H1 (cell line): ENCODE data around the gene EIPR1. TPM values are rescaled to one million over a fixed set of nuclear protein-coding genes. Genes with fewer than 3 reads are reported as not detected.

Experiments
- CTCF ChIA-PET: fragments of 300-600 bp; sonication (Branson Sonifier 250); formaldehyde crosslinking; loops from one replicate; lab custom pipeline; 2021; ENCODE audit not compliant: partially characterized antibody; lab: Charles Lee
- POLR2A ChIA-PET: fragments of 300-600 bp; sonication (Branson Sonifier 250); formaldehyde crosslinking; loops from one replicate; lab custom pipeline; 2021; ENCODE audit warnings: inconsistent platforms; ENCODE audit not compliant: partially characterized antibody; lab: Charles Lee
- DNase-seq, 2 experiments: peaks; one replicate each; pipeline versions ENCODE4 v3.0.0 to v3.0.0-alpha.2; 2010 to 2022; ENCODE audit warnings: low spot score in 2 of 2, low read depth in 1 of 2, mixed read lengths in 1 of 2
- FAIRE-seq: peaks from 2 replicates; lab custom pipeline; 2011; peaks lifted over from hg19 to GRCh38; lab: Jason Lieb, UNC
- H2AFZ ChIP-seq: 2 replicates; pipeline ENCODE4 v1.8.1; 2012; ENCODE audit warnings: low read length, inconsistent platforms
- H2AK5ac ChIP-seq: 2 replicates; pipeline ENCODE4 v1.6.1; 2013; ENCODE audit warnings: low read depth, low read length
- H2BK120ac ChIP-seq: replicated peaks from 2 replicates; pipeline ENCODE3; 2013; ENCODE audit warnings: low read depth, low read length, inconsistent platforms
- H2BK12ac ChIP-seq: 2 replicates; pipeline ENCODE4 v1.6.1; 2013; ENCODE audit warnings: low read depth, low read length
- H2BK15ac ChIP-seq: 2 replicates; pipeline ENCODE4 v1.6.1; 2013; ENCODE audit warnings: low read length
- H2BK20ac ChIP-seq: 2 replicates; pipeline ENCODE4 v1.6.1; 2013; ENCODE audit warnings: low read length
- H2BK5ac ChIP-seq: 2 replicates; pipeline ENCODE4 v1.6.1; 2013; ENCODE audit warnings: low read depth, low read length
- H3K14ac ChIP-seq: 2 replicates; pipeline ENCODE4 v1.6.1; 2013; ENCODE audit warnings: inconsistent platforms; ENCODE audit not compliant: insufficient read length
- H3K18ac ChIP-seq: 2 replicates; pipeline ENCODE4 v1.6.1; 2013; ENCODE audit warnings: low read length; ENCODE audit errors: extremely low read depth
- H3K23ac ChIP-seq: 2 replicates; pipeline ENCODE4 v1.6.1; 2013; ENCODE audit warnings: inconsistent platforms; ENCODE audit not compliant: insufficient read length
- H3K23me2 ChIP-seq: 2 replicates; pipeline ENCODE4 v1.6.1; 2013; ENCODE audit warnings: low read depth, low read length
- H3K27ac ChIP-seq: 2 replicates; pipeline ENCODE4 v1.6.1; 2011; ENCODE audit warnings: low read depth, low read length, inconsistent platforms
- H3K27me3 ChIP-seq, 4 experiments: replicated peaks in 1 of 4; 1 replicate in 1 of 4; 2 replicates in 3 of 4; pipeline versions ENCODE4 v1.6.1 to v1.8.1; 2011 to 2013; ENCODE audit warnings: low read length in 3 of 4, mild to moderate bottlenecking in 3 of 4, inconsistent platforms in 2 of 4, mixed read lengths in 2 of 4, moderate library complexity in 1 of 4; ENCODE audit not compliant: control insufficient read depth in 3 of 4, insufficient read depth in 3 of 4; ENCODE audit errors: extremely low read depth in 1 of 4
- H3K36me3 ChIP-seq, 4 experiments: 2 replicates each; pipeline versions ENCODE4 v1.6.1 to v1.8.1; 2011 to 2013; ENCODE audit warnings: mild to moderate bottlenecking in 4 of 4, low read length in 3 of 4, moderate library complexity in 2 of 4, control low read depth in 1 of 4, inconsistent platforms in 1 of 4; ENCODE audit not compliant: insufficient read depth in 4 of 4, control insufficient read depth in 2 of 4
- H3K4ac ChIP-seq: replicated peaks from 2 replicates; pipeline ENCODE3; 2013; ENCODE audit warnings: low read length, low read depth, mixed read lengths, inconsistent platforms; ENCODE audit not compliant: insufficient read length
- H3K4me1 ChIP-seq, 4 experiments: replicated peaks in 1 of 4; 1 replicate in 1 of 4; 2 replicates in 3 of 4; pipeline versions ENCODE4 v1.6.1 to v1.8.1; 2011 to 2013; ENCODE audit warnings: low read length in 3 of 4, inconsistent platforms in 2 of 4, mixed read lengths in 1 of 4; ENCODE audit not compliant: insufficient read depth in 4 of 4, control insufficient read depth in 3 of 4
- H3K4me2 ChIP-seq, 2 experiments: 2 replicates each; pipeline versions ENCODE4 v1.6.1 to v1.8.1; 2011 to 2013; ENCODE audit warnings: low read depth in 2 of 2, low read length in 2 of 2, control low read depth in 1 of 2, inconsistent platforms in 1 of 2, mild to moderate bottlenecking in 1 of 2; ENCODE audit not compliant: insufficient read depth in 1 of 2
- H3K4me3 ChIP-seq, 4 experiments: fragments of 200-600, 300-600 bp in 1 of 4; sonication (generic), shearing (Covaris generic), sonication (Bioruptor Twin) in 1 of 4; 2 replicates each; pipeline versions ENCODE4 v1.5.1 to v1.8.1; 2011 to 2016; ENCODE audit warnings: low read length in 4 of 4, low read depth in 3 of 4, control low read depth in 2 of 4, inconsistent platforms in 2 of 4, mild to moderate bottlenecking in 2 of 4, mixed read lengths in 1 of 4, moderate library complexity in 1 of 4; ENCODE audit not compliant: insufficient read depth in 2 of 4; ENCODE audit errors: extremely low read depth in 1 of 4
- H3K56ac ChIP-seq: replicated peaks from 2 replicates; pipeline ENCODE3; 2013; ENCODE audit warnings: low read depth, mild to moderate bottlenecking, mixed read lengths, low read length, inconsistent platforms; ENCODE audit not compliant: insufficient read length
- H3K79me1 ChIP-seq: 2 replicates; pipeline ENCODE4 v1.6.1; 2013; ENCODE audit warnings: low read depth, low read length, control low read depth
- H3K79me2 ChIP-seq, 2 experiments: 2 replicates each; pipeline versions ENCODE4 v1.6.1 to v1.8.1; 2012 to 2013; ENCODE audit warnings: low read length in 2 of 2, mild to moderate bottlenecking in 2 of 2, inconsistent platforms in 1 of 2; ENCODE audit not compliant: insufficient read depth in 2 of 2, control insufficient read depth in 1 of 2
- H3K9ac ChIP-seq, 4 experiments: replicated peaks in 1 of 4; 1 replicate in 1 of 4; 2 replicates in 3 of 4; pipeline versions ENCODE4 v1.6.1 to v1.8.1; 2011 to 2013; ENCODE audit warnings: low read depth in 3 of 4, low read length in 3 of 4, control low read depth in 2 of 4, mild to moderate bottlenecking in 2 of 4, moderate library complexity in 2 of 4, inconsistent platforms in 1 of 4; ENCODE audit errors: extremely low read depth in 1 of 4
- H3K9me3 ChIP-seq, 2 experiments: 2 replicates each; pipeline versions ENCODE4 v1.6.1 to v1.8.1; 2012 to 2013; ENCODE audit warnings: mild to moderate bottlenecking in 2 of 2, moderate library complexity in 2 of 2, control low read depth in 1 of 2, inconsistent platforms in 1 of 2, low read depth in 1 of 2, low read length in 1 of 2, mixed read lengths in 1 of 2; ENCODE audit not compliant: insufficient read depth in 2 of 2
- H4K20me1 ChIP-seq, 2 experiments: replicated peaks in 1 of 2; 2 replicates each; pipeline versions ENCODE3 to v1.8.1; 2011 to 2013; ENCODE audit warnings: inconsistent platforms in 2 of 2, low read length in 2 of 2, mild to moderate bottlenecking in 1 of 2; ENCODE audit not compliant: insufficient read depth in 2 of 2, control insufficient read depth in 1 of 2
- H4K5ac ChIP-seq: 2 replicates; pipeline ENCODE4 v1.6.1; 2013; ENCODE audit warnings: low read length, low read depth, mixed read lengths, inconsistent platforms; ENCODE audit not compliant: insufficient read length
- H4K8ac ChIP-seq: 2 replicates; pipeline ENCODE4 v1.8.0; 2013; ENCODE audit warnings: mild to moderate bottlenecking, moderate library complexity, low read length, inconsistent platforms; ENCODE audit not compliant: insufficient read depth; ENCODE audit errors: extremely low read depth
- H4K91ac ChIP-seq: replicated peaks from 2 replicates; pipeline ENCODE3; 2013; ENCODE audit warnings: low read length, mixed read lengths, inconsistent platforms; ENCODE audit not compliant: insufficient read length
- BACH1 ChIP-seq: IDR thresholded peaks from 2 replicates; pipeline ENCODE4 v1.6.1; 2012; ENCODE audit warnings: low read length, improper control_type of control experiment
- CHD2 ChIP-seq: IDR thresholded peaks from 2 replicates; pipeline ENCODE4 v1.6.1; 2012; ENCODE audit warnings: low read length, improper control_type of control experiment
- CTBP2 ChIP-seq: IDR thresholded peaks from 2 replicates; pipeline ENCODE4 v1.7.0; 2011; ENCODE audit warnings: borderline replicate concordance, mild to moderate bottlenecking, moderate library complexity, mixed read lengths, low read length; ENCODE audit not compliant: insufficient read depth, insufficient read length
- EP300 ChIP-seq, 2 experiments: IDR thresholded peaks; 1 replicate in 1 of 2; 2 replicates in 1 of 2; pipeline ENCODE4 v1.6.1; 2011 to 2012; ENCODE audit warnings: low read depth in 2 of 2, low read length in 2 of 2, mild to moderate bottlenecking in 2 of 2, borderline replicate concordance in 1 of 2, inconsistent platforms in 1 of 2, moderate library complexity in 1 of 2
- EZH2 ChIP-seq: fragments of 200-600 bp; sonication (generic); IDR thresholded peaks from 2 replicates; pipeline ENCODE4 v1.7.1; 2012; ENCODE audit warnings: low read depth, mild to moderate bottlenecking, moderate library complexity, low read length, inconsistent platforms; ENCODE audit not compliant: severe bottlenecking
- FOSL1 ChIP-seq: IDR thresholded peaks from 2 replicates; pipeline ENCODE4 v1.6.1; 2011; ENCODE audit warnings: mild to moderate bottlenecking, low read depth, low read length, moderate library complexity; ENCODE audit not compliant: insufficient read depth
- JUN ChIP-seq: IDR thresholded peaks from 2 replicates; pipeline ENCODE4 v1.6.1; 2011; ENCODE audit warnings: low read depth, mild to moderate bottlenecking, improper control_type of control experiment, low read length
- KDM4A ChIP-seq: IDR thresholded peaks from one replicate; pipeline ENCODE4 v1.7.1; 2012; ENCODE audit warnings: low read depth, mild to moderate bottlenecking, moderate library complexity, low read length, inconsistent platforms; ENCODE audit not compliant: severe bottlenecking
- NRF1 ChIP-seq: IDR thresholded peaks from 2 replicates; pipeline ENCODE4 v1.6.1; 2011; ENCODE audit warnings: mild to moderate bottlenecking, low read depth, low read length, improper control_type of control experiment
- RXRA ChIP-seq: IDR thresholded peaks from 2 replicates; pipeline ENCODE4 v1.6.1; 2011; ENCODE audit warnings: low read depth, mild to moderate bottlenecking, low read length, moderate library complexity; ENCODE audit not compliant: insufficient read depth
- SAP30 ChIP-seq: fragments of 300-600 bp; sonication (generic); IDR thresholded peaks from 2 replicates; pipeline ENCODE4 v1.7.1; 2012; ENCODE audit warnings: low read length, moderate library complexity, mild to moderate bottlenecking, inconsistent platforms; ENCODE audit not compliant: insufficient read depth, insufficient replicate concordance
- SIRT6 ChIP-seq: IDR thresholded peaks from one replicate; pipeline ENCODE4 v1.7.1; 2012; ENCODE audit warnings: low read length, inconsistent platforms
- TAF7 ChIP-seq: optimal IDR thresholded peaks from 2 replicates; pipeline ENCODE3; 2011; ENCODE audit warnings: low read depth, mild to moderate bottlenecking, inconsistent platforms, low read length, moderate library complexity, borderline replicate concordance
- TCF12 ChIP-seq: IDR thresholded peaks from 2 replicates; pipeline ENCODE4 v1.6.1; 2011; ENCODE audit warnings: low read depth, mild to moderate bottlenecking, low read length
- WGBS, 2 experiments: shearing (Covaris generic) in 1 of 2; methylation state at CpG; one replicate each; pipeline versions ENCODE4 v1.1.6 to v1.1.7; 2013 to 2015; ENCODE audit warnings: low lambda C conversion rate in 2 of 2, mixed read lengths in 2 of 2, inconsistent platforms in 1 of 2, low coverage in 1 of 2, missing lambda C conversion rate in 1 of 2; ENCODE audit not compliant: insufficient replicate concordance in 2 of 2, insufficient coverage in 1 of 2, insufficient read length in 1 of 2; ENCODE audit errors: extremely low coverage in 1 of 2, missing lambda C conversion rate in 1 of 2; 5-methylcytosine and 5-hydroxymethylcytosine counted together
- polyA plus RNA-seq, 7 experiments: library from polyadenylated mRNA; depleted of rRNA in 3 of 7; stranded (reverse) in 5 of 7; unstranded in 2 of 7; fragments of >200 nt in 5 of 7; fragments of 200-250 nt in 2 of 7; gene quantifications; 1 replicate in 5 of 7; 2 replicates in 1 of 7; 4 replicates in 1 of 7; pipeline versions ENCODE4 v1.2.1 to v1.2.3, GENCODE V29; 2011 to 2013; ENCODE audit warnings: missing spikeins in 2 of 7, mixed read lengths in 2 of 7
- total RNA-seq: library from RNA; stranded (reverse); fragmentation: NEBNext Ultra II Directional; extraction: Animal tissue kit (Norgen Biotek cat#: 25700); gene quantifications from 2 replicates; pipeline ENCODE4 v1.2.1, GENCODE V29; 2021

EIPR1 gene
- total and polyA plus RNA-seq, 2 of the 8 experiments (the other 6 are each of a cell fraction or from before 2014, with no cell fraction given): 26.3 to 56.4 TPM

DNA sequence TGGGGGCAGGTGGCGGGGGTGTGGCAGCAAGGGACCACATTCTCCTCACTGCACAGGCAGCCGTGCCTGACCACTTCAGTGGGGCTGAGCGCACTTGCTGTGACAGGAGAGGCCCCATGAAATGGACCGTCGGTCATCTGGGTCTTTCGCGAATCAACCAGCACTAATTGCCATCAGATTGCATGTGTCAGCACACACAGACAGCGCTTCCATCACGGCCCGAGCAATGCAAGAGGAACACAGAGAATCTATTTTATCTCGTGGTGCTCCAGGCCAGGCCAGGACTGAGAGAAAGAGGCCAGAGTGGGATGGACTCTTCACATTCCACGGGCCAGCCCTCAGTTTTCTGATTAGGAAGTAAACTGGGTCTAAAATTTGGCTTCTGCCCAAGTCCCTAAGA is 87.0 kb downstream of the EIPR1 start:
- Histone ChIP-seq H2BK120ac (no peak overlapping the region), H3K79me2 (peaks cover 0 to 10% of the 10 kb centered on the region in 2 experiments; a peak in 1 of 4 replicates), H4K20me1 (peaks cover 4% of the 10 kb centered on the region in 2 experiments), H2BK5ac (no peak overlapping the region), H3K79me1 (peaks cover 9% of the 10 kb centered on the region; the same call in 1 of the 2 replicates), H3K27me3 (no peaks in the 10 kb centered on the region), H3K4me1 (peaks cover 0 to 6% (median 1%) of the 10 kb centered on the region in 4 experiments; a peak in 2 of 7 replicates), H2BK15ac (no peak overlapping the region), H4K5ac (no peak overlapping the region), H3K23ac (no peak overlapping the region), H2BK12ac (no peak overlapping the region), H2AFZ (no peak overlapping the region), H3K27ac (no peak overlapping the region), H3K14ac (no peak overlapping the region), H3K36me3 (no peaks in the 10 kb centered on the region; a peak in 1 of 8 replicates), H3K23me2 (peaks cover 13% of the 10 kb centered on the region; the same call in 1 of the 2 replicates), H2AK5ac (no peak overlapping the region), H3K56ac (no peak overlapping the region), H4K8ac (no peak overlapping the region), H3K9me3 (0 out of 4 replicates have a peak, but pooled peaks cover 0 to 2% of the 10 kb centered on the region in 2 experiments), H3K9ac (no peak overlapping the region), H3K4me2 (no peak overlapping the region), H4K91ac (no peak overlapping the region), H2BK20ac (no peak overlapping the region), H3K4me3 (no peak overlapping the region), H3K18ac (no peak overlapping the region), H3K4ac (no peak overlapping the region)
- 91% methylated on average over 11 of the region's 12 CpGs; no CpG with 5 or more reads in 1 of the 2 experiments for WGBS, 2 experiments
- POLR2A ChIA-PET: no interaction called here
- CTCF ChIA-PET: interaction anchor here (1.9 to 2.4 kb wide), 2 partner anchors 9 to 13 kb away, joined by 6 to 7 read pairs; no protein-coding TSS in a partner anchor
- FAIRE-seq: no peak
- DNase-seq: no peak
- TF ChIP-seq CTBP2: no peak
- TF ChIP-seq BACH1: no peak
- TF ChIP-seq EP300 (IDR thresholded peaks at IDR 0.05; ENCODE audit: borderline replicate concordance in 1 of 2, low read depth in 2 of 2, low read length in 2 of 2): no peak
- TF ChIP-seq FOSL1: no peak
- no peak for TF ChIP-seq SIRT6
- no peak for TF ChIP-seq SAP30
- TF ChIP-seq CHD2: no peak
- TF ChIP-seq NRF1: no peak
- no peak for TF ChIP-seq JUN
- TF ChIP-seq TAF7: no peak
- no peak for TF ChIP-seq TCF12
- no peak for TF ChIP-seq RXRA
- TF ChIP-seq KDM4A: no peak
- TF ChIP-seq EZH2: no peak
